Measurements from ENCODE around the gene ZSWIM9.

Gene ZSWIM9

DNA sequence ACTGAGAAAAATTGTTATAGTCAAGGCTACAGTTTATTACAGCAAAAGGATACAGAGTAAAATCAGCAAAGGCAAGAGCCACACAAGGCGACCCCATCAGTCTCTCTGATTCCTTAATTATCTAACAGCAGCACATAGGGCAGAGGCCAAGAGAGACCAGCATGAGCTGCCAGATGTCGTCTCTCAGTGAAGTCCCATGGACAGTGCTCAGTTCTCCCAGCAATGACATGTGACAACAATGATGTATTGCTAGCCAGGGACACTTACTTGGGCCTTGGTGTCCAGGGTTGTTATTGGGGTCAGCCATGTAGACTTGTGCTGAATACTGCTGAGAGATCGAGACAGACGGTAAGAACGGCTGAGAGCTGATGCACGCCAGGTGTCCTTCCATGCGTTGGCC lies 22.3 kb downstream of the ZSWIM9 start:
- TF ChIP-seq GLIS2 (tag by site-specific recombination; IDR thresholded peaks at IDR 0.05) (no peak), ZNF157 (tag by site-specific recombination; IDR thresholded peaks at IDR 0.05) (no peak), ZNF514 (tag by site-specific recombination; IDR thresholded peaks at IDR 0.05) (no peak), ZNF549 (tag by site-specific recombination; IDR thresholded peaks at IDR 0.05) (no peak), ZNF24 (tag by site-specific recombination; IDR thresholded peaks at IDR 0.05) (no peak), ZNF660 (tag by site-specific recombination; IDR thresholded peaks at IDR 0.05) (no peak), TCF7L2 (IDR thresholded peaks at IDR 0.05; ENCODE audit: borderline replicate concordance, low read depth, low read length) (no peak)
- TF ChIP-seq, protein P1, sequence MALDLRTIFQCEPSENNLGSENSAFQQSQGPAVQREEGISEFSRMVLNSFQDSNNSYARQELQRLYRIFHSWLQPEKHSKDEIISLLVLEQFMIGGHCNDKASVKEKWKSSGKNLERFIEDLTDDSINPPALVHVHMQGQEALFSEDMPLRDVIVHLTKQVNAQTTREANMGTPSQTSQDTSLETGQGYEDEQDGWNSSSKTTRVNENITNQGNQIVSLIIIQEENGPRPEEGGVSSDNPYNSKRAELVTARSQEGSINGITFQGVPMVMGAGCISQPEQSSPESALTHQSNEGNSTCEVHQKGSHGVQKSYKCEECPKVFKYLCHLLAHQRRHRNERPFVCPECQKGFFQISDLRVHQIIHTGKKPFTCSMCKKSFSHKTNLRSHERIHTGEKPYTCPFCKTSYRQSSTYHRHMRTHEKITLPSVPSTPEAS (tag by site-specific recombination; IDR thresholded peaks at IDR 0.05) = no peak
- no peak overlapping the region for H3K27ac ChIP-seq (ENCODE audit: extremely low read depth, low read depth, low read length)
- no peaks in the 10 kb centered on the region for H3K9me3 ChIP-seq (ENCODE audit: control insufficient read depth, insufficient read depth, low read depth, low read length)
- no peak overlapping the region for H3K4me3 ChIP-seq (ENCODE audit: low read depth, low read length)
- POLR2A ChIA-PET = interaction anchor here (0.6 kb wide), 1 partner anchor 11 kb away, joined by 3 read pairs; no protein-coding TSS in a partner anchor
- H3K4me1 ChIP-seq (ENCODE audit: control insufficient read depth, insufficient read depth, low read length) = 0 out of 2 replicates have a peak, but pooled peaks cover 2% of the 10 kb centered on the region
- H3K36me3 ChIP-seq (ENCODE audit: control insufficient read depth in 2 of 2, insufficient read depth in 1 of 2, low read length in 2 of 2) = peaks cover 22 to 24% of the 10 kb centered on the region in 2 experiments; a peak in 2 of 3 replicates
- CTCF ChIA-PET = no interaction called here

DNA sequence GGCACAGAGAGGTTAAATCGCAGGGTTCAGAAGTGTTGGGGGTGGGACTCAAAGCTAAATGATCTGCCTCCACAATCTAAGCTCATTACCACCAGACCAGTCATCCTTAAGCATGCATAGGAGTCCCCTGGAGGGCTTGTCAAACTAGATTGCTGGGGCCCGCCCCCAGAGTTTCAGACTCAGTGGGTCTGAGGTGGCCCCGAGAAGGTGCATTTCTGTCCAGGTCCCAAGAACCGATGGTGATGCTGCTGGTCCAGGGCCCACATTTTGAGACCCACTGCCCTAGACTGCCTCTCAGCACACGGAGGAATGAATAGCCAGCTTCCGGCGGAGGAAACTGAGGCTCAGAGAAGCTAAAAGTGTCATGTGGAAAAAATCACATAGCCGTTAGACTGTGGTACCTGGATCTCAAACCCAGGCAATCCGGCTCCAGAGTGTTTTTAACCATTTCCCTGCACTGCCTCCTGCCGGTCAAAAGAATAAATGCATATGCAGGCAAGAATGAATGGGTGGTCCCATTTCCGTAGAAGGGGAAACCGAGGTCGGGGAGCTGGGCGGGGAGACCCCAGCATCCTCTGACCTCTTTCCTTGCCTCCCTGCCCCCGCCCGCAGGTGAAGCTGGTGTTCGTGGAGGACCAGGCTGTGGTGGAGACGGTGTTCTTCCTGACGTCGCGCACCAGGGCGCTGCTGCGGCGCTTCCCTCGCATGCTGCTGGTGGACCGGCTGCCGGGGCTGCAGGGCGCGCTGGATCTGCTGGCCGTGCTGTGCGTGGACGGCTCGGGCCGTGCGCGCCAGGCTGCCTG lies 23.8 kb downstream of the ZSWIM9 start:
- POLR2A ChIA-PET = interaction anchor here (1.6 kb wide), 1 partner anchor 9 kb away, joined by 7 read pairs; no protein-coding TSS in a partner anchor
- Histone ChIP-seq H3K4me3 (ENCODE audit: low read depth, low read length) (no peak overlapping the region), H3K9me3 (ENCODE audit: control insufficient read depth, insufficient read depth, low read depth, low read length) (no peaks in the 10 kb centered on the region), H3K4me1 (ENCODE audit: control insufficient read depth, insufficient read depth, low read length) (0 out of 2 replicates have a peak, but pooled peaks cover 2% of the 10 kb centered on the region), H3K27ac (ENCODE audit: extremely low read depth, low read depth, low read length) (no peak overlapping the region), H3K36me3 (ENCODE audit: control insufficient read depth in 2 of 2, insufficient read depth in 1 of 2, low read length in 2 of 2) (peaks cover 9 to 12% of the 10 kb centered on the region in 2 experiments; a peak in 2 of 3 replicates)
- TF ChIP-seq, protein P2, sequence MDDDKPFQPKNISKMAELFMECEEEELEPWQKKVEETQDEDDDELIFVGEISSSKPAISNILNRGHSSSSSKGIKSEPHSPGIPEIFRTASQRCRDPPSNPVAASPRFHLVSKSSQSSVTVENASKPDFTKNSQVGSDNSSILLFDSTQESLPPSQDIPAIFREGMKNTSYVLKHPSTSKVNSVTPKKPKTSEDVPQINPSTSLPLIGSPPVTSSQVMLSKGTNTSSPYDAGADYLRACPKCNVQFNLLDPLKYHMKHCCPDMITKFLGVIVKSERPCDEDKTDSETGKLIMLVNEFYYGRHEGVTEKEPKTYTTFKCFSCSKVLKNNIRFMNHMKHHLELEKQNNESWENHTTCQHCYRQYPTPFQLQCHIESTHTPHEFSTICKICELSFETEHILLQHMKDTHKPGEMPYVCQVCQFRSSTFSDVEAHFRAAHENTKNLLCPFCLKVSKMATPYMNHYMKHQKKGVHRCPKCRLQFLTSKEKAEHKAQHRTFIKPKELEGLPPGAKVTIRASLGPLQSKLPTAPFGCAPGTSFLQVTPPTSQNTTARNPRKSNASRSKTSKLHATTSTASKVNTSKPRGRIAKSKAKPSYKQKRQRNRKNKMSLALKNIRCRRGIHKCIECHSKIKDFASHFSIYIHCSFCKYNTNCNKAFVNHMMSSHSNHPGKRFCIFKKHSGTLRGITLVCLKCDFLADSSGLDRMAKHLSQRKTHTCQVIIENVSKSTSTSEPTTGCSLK (tag by site-specific recombination; IDR thresholded peaks at IDR 0.05) = no peak
- no peak for TF ChIP-seq ZNF223 (tag by site-specific recombination; IDR thresholded peaks at IDR 0.05)
- TF ChIP-seq, protein P3, sequence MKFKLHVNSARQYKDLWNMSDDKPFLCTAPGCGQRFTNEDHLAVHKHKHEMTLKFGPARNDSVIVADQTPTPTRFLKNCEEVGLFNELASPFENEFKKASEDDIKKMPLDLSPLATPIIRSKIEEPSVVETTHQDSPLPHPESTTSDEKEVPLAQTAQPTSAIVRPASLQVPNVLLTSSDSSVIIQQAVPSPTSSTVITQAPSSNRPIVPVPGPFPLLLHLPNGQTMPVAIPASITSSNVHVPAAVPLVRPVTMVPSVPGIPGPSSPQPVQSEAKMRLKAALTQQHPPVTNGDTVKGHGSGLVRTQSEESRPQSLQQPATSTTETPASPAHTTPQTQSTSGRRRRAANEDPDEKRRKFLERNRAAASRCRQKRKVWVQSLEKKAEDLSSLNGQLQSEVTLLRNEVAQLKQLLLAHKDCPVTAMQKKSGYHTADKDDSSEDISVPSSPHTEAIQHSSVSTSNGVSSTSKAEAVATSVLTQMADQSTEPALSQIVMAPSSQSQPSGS (tag by site-specific recombination; IDR thresholded peaks at IDR 0.05; ENCODE audit: low read depth) = no peak
- no peak for TF ChIP-seq ZNF658 (tag by site-specific recombination; IDR thresholded peaks at IDR 0.05)
- TF ChIP-seq, protein P4, sequence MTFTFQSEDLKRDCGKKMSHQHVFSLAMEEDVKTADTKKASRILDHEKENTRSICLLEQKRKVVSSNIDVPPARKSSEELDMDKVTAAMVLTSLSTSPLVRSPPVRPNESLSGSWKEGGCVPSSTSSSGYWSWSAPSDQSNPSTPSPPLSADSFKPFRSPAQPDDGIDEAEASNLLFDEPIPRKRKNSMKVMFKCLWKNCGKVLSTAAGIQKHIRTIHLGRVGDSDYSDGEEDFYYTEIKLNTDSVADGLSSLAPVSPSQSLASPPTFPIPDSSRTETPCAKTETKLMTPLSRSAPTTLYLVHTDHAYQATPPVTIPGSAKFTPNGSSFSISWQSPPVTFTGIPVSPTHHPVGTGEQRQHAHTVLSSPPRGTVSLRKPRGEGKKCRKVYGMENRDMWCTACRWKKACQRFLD (tag by site-specific recombination; IDR thresholded peaks at IDR 0.05) = no peak
- TF ChIP-seq ZNF174 (tag by site-specific recombination; IDR thresholded peaks at IDR 0.05) = no peak
- CTCF ChIA-PET = interaction anchor here (0.6 to 1.1 kb wide), 2 partner anchors 64 to 233 kb away, joined by 3 to 6 read pairs; no protein-coding TSS in a partner anchor

All from HEK293 (cell line).